Fibroblast of pulmonary artery (primary cell): ENCODE results near the gene F12.

ENCODE experiments used
- DNase-seq: peaks from one replicate; pipeline ENCODE4 v3.0.0-alpha.2; 2010; ENCODE audit warnings: low read depth
- H3K4me3 ChIP-seq: replicated peaks from 2 replicates; pipeline ENCODE4 v1.5.1; 2011; ENCODE audit warnings: low read depth, mild to moderate bottlenecking, control low read depth, low read length, moderate library complexity
- TF ChIP-seq, protein P1 (sequence below): IDR thresholded peaks from 2 replicates; pipeline ENCODE4 v1.5.1; 2011; ENCODE audit warnings: mild to moderate bottlenecking, control low read depth, low read length, inconsistent platforms; ENCODE audit errors: missing control alignments

The F12 gene

DNA sequence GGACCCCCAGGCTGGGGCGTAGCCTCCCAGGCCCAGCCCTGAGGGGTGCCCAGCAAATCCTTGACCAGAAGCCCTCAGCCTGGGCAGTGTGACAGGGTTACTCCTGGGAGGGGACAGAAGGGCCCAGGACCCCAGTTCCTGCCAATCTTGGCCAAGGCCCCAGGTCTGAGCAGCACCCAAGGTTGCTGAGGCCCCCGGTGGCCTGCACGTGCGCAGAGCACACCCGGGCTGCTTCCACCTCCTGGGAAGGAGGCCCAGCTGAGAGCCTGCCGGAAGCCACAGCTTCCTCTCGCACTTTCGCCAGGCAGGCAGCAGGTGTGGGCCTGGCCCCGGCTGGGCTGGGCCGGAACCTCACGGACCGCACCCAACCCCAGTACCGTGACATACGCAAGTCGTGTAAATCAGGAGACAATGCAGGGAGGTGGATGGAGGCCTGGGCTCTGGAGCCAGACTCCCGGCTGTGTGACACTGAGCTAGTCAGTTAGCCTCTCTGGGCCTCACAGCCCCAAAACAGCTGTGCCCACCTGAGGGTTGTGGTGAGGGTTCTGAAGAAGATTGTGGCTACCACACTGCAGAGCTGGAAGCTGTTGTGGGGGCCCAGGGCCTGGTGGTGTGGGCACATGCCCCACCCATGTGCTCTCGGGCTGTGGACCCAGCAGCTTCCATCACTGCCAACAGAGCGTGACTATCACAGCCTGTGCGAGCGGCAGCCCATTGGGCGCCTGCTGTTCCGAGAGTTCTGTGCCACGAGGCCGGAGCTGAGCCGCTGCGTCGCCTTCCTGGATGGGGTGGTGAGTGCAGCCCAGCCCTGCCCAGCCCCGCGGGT is 22.2 kb upstream of the F12 start:
- TF ChIP-seq, protein P1, sequence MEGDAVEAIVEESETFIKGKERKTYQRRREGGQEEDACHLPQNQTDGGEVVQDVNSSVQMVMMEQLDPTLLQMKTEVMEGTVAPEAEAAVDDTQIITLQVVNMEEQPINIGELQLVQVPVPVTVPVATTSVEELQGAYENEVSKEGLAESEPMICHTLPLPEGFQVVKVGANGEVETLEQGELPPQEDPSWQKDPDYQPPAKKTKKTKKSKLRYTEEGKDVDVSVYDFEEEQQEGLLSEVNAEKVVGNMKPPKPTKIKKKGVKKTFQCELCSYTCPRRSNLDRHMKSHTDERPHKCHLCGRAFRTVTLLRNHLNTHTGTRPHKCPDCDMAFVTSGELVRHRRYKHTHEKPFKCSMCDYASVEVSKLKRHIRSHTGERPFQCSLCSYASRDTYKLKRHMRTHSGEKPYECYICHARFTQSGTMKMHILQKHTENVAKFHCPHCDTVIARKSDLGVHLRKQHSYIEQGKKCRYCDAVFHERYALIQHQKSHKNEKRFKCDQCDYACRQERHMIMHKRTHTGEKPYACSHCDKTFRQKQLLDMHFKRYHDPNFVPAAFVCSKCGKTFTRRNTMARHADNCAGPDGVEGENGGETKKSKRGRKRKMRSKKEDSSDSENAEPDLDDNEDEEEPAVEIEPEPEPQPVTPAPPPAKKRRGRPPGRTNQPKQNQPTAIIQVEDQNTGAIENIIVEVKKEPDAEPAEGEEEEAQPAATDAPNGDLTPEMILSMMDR = no peak
- no peak for DNase-seq
- no peak overlapping the region for H3K4me3 ChIP-seq

DNA sequence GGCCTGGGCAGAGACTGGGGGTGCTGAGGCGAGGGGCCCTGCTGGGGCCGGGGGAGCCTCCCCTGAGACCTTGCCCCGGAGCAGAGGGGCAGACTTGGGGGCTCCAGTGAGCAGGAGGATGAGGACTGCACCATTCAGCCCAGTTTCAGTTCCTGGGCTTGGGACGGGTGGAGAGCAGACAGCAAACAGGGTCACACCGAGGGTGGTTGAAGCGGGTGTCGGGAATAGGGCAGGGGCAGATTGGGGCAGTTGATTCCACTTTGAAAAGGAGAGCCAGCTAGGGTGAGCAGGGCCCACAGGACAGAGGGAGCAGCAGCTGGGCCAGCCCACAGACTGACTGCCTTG is 21.6 kb upstream of the F12 start:
- no peak overlapping the region for H3K4me3 ChIP-seq
- TF ChIP-seq, protein P1 = no peak

DNA sequence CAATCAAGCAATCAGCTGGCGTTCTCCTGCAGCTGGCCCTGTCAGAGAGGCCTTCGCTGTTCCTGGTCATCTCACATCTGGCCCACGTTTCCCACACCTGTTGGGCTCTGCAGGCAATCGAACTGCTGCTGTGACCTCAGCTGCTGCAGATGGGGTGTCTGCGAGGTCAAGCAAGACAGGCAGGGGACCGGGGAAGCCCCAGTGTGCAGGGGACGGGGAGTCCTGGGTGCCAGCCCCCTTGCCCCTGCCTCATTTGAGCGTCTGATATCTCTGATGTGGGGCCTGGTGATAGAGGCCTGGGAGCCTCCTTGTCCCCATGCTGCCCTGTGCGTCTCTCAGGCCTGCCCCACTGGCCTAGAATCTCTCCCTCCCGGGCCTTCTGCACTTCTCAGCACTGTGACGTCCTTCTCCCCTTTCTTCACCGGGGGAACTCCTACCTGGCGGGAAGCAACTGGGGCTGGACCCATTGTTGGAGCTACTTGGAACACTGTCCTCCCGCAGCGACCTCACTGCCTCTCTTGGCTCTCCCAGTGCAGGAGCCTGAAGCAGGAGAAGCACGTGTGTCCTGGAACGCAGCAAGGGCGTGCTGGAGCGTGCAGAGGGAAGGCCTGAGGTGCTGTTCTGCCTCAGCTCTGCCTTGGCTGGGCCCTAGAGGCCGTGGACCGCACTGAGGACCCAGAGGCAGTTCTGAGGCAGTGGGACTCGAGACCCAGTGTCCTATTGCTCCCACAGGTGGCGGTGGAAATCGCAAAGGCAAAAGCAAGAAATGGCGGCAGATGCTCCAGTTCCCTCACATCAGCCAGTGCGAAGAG is 21.0 kb upstream of the F12 start:
- TF ChIP-seq, protein P1 = no peak
- no peak for DNase-seq
- no peak overlapping the region for H3K4me3 ChIP-seq

More for the DNA sequence above, 21.6 kb upstream of the F12 start:
- no peak for DNase-seq

DNA sequence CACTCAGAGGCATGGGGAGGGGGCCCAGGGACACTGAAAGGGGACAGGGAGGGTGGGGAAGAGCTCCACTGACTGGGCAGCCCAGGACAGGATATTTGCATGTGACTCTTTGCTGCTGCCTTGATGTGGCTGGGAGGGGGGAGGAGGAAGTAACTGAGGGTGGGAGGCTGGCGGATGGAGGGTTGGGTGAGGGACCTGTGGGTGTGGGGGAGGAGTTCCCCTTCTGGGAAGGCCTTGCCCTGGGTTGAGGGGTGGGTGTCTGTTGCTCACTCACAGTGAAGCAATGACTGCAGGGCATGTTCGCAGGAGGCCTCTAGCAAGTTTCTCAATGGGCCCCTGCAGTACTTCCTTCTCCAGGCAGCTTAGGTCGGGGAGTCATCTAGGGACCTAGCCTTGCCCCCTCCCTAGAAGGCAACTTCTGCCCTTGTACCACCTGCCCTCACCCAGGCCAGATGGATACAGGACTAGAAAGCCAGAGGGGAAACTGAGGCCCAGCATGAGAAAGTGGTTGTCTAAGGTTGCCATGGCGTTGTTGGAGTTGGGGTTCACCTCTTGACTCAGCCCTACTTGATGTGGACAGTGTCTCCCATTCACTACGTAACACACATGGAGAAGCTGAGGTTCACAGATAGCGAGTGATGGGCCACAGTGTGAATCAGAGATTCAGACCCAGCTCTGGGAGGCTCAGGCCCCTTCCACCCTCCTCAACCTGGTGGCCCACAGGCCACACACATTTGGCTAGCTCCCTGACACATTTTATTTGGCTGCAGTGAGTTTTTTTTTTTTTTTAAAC is 20.1 kb upstream of the F12 start:
- H3K4me3 ChIP-seq = no peak overlapping the region
- TF ChIP-seq, protein P1 = no peak
- DNase-seq = no peak

DNA sequence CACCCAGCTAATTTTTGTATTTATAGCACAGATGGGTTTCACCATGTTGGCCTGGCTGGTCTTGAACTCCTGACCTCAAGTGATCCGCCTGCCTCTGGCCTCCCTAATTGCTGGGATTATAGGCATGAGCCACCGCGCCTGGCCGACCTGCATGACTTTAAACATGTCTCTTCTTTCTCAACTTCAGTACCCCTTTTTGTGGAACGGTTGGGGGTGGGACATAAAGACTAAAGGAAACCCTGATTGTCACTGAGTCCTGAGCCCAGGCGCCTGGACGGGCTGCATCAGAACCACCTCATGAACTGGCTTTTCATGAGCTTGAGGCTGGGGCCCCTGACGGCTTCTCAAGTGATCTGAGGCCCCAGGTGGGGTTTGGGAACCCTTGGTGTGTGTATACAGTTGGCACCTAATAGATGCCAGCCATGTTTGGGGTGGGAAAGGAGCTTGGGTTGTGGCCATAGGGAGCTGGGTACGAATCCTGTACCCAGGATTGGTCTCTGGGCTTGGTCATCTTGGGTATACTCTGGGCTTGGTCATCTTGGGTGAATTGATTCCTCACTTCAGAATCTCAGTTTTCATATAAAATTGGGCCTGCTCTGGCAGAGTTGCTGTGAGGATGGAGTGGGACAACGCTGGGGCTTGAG is 19.3 kb upstream of the F12 start:
- H3K4me3 ChIP-seq = no peak overlapping the region
- DNase-seq = no peak
- TF ChIP-seq, protein P1 = no peak

DNA sequence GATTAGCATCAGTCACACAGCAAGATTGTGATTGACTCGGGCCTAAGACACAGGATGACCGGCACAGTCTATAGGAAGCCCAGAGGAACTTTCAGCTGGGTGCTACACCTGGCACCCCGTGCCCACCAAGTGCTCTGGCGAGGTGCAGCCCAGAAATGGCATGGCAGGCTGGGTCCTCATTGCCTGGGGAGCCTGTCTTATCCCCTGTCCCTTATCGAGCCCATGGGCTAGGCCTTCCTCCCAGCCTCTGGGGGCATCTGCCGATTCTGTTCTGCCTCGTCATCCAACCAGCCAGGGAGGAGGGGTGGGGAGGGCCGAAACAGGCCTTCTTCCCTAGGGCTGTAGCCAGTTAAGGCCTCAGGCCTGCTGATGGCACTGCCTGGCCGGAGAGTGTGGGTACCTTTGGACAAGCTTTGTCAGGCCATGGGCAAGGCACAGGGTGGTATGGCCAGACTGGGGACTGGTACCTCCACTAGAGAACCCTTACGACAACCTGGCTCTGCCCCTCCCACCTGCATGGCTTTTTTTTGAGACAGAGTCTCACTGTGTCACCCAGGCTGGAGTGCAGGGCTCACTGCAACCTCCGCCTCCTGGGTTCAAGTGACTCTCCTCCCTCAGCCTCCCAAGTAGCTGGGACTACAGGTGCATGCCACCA is 18.7 kb upstream of the F12 start:
- DNase-seq = no peak
- H3K4me3 ChIP-seq = no peak overlapping the region
- TF ChIP-seq, protein P1 = no peak
